SK-N-SH treated with all-trans-retinoic acid at 6 μM for 48 hours (cell line): ENCODE data around the gene PDE1A.

Experiments
- PATZ1 ChIP-seq: fragments of 250-450 bp; sonication (Bioruptor Pico); IDR thresholded peaks from 2 replicates; pipeline ENCODE4 v1.8.0; 2020; ENCODE audit warnings: mild to moderate bottlenecking, moderate library complexity, borderline replicate concordance
- RARB ChIP-seq: fragments of 250-450 bp; sonication (Bioruptor Pico); IDR thresholded peaks from 2 replicates; pipeline ENCODE4 v1.8.0; 2021; ENCODE audit warnings: mild to moderate bottlenecking, moderate library complexity
- TCF4 ChIP-seq: fragments of 250-450 bp; sonication (Bioruptor Pico); IDR thresholded peaks from 2 replicates; pipeline ENCODE4 v1.8.0; 2021; ENCODE audit warnings: mild to moderate bottlenecking, moderate library complexity, borderline replicate concordance
- TF ChIP-seq, protein P1 (sequence below): fragments of 250-450 bp; sonication (Bioruptor Pico); IDR thresholded peaks from 2 replicates; pipeline ENCODE4 v1.5.1; 2021; ENCODE audit warnings: mild to moderate bottlenecking, moderate library complexity
- TF ChIP-seq, protein P2 (sequence below): fragments of 250-450 bp; sonication (Bioruptor Pico); IDR thresholded peaks from 2 replicates; pipeline ENCODE4 v1.8.0; 2021; ENCODE audit warnings: low read depth, mild to moderate bottlenecking, moderate library complexity, borderline replicate concordance

- TF ChIP-seq, protein P1, sequence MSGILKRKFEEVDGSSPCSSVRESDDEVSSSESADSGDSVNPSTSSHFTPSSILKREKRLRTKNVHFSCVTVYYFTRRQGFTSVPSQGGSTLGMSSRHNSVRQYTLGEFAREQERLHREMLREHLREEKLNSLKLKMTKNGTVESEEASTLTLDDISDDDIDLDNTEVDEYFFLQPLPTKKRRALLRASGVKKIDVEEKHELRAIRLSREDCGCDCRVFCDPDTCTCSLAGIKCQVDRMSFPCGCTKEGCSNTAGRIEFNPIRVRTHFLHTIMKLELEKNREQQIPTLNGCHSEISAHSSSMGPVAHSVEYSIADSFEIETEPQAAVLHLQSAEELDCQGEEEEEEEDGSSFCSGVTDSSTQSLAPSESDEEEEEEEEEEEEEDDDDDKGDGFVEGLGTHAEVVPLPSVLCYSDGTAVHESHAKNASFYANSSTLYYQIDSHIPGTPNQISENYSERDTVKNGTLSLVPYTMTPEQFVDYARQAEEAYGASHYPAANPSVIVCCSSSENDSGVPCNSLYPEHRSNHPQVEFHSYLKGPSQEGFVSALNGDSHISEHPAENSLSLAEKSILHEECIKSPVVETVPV (CRISPR knock-in tag): no peak
- TF ChIP-seq PATZ1 (CRISPR knock-in tag): no peak
- TF ChIP-seq RARB (CRISPR knock-in tag): no peak
- TF ChIP-seq, protein P2, sequence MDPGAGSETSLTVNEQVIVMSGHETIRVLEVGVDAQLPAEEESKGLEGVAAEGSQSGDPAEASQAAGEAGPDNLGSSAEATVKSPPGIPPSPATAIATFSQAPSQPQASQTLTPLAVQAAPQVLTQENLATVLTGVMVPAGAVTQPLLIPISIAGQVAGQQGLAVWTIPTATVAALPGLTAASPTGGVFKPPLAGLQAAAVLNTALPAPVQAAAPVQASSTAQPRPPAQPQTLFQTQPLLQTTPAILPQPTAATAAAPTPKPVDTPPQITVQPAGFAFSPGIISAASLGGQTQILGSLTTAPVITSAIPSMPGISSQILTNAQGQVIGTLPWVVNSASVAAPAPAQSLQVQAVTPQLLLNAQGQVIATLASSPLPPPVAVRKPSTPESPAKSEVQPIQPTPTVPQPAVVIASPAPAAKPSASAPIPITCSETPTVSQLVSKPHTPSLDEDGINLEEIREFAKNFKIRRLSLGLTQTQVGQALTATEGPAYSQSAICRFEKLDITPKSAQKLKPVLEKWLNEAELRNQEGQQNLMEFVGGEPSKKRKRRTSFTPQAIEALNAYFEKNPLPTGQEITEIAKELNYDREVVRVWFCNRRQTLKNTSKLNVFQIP (CRISPR knock-in tag): no peak
- TF ChIP-seq TCF4 (CRISPR knock-in tag): no peak
Observed at GRCh38 chr2:182207049-182207746, 219.6 kb downstream of the PDE1A start.
